HepG2 (cell line): ENCODE measurements around the gene KCNMA1. TPM values are rescaled to one million over a fixed set of nuclear protein-coding genes. Genes with fewer than 3 reads are reported as not detected.

Experiments used
- ATAC-seq: fragments of 200-7000 bp; cut with Tn5 transposase; 3 replicates; pipeline ENCODE4 v1.9.1; 2020; ENCODE audit warnings: mild to moderate bottlenecking, moderate library complexity
- BruUV-seq: library from RNA; stranded (reverse); fragments of 400-500 nt; replicated peaks from 2 replicates; lab custom pipeline; 2021; lab: Mats Ljungman, UMichigan
- CTCF ChIA-PET: fragments of 300-600 bp; formaldehyde crosslinking; extraction: SDS; loops from one replicate; lab custom pipeline; 2021; ENCODE audit warnings: low total read pairs, inconsistent platforms, low intra/inter-chr PET ratio; lab: Yijun Ruan, JAX
- POLR2A ChIA-PET: fragments of 350-600 bp; sonication (Branson Sonifier 250); formaldehyde crosslinking; loops from one replicate; lab custom pipeline; 2020; ENCODE audit warnings: antibody characterized with exemption, inconsistent platforms; lab: Yijun Ruan, JAX
- DNase-seq: peaks from one replicate; pipeline ENCODE4 v3.0.0-alpha.2; 2015; ENCODE audit warnings: low spot score
- FAIRE-seq: peaks from 3 replicates; lab custom pipeline; 2011; peaks lifted over from hg19 to GRCh38; lab: Jason Lieb, UNC
- H2AFZ ChIP-seq: one replicate; pipeline ENCODE4 v1.6.1; 2011; ENCODE audit warnings: low read length, inconsistent platforms
- H3K27ac ChIP-seq: fragments of 300-600 bp; 3 replicates; pipeline ENCODE4 v1.8.0; 2011; ENCODE audit warnings: mixed run types, mild to moderate bottlenecking, mixed read lengths, low read length, inconsistent platforms; ENCODE audit not compliant: insufficient read depth; ENCODE audit errors: extremely low read length
- H3K27me3 ChIP-seq, 2 experiments: fragments of 200-600 bp in 1 of 2; 2 replicates in 1 of 2; 3 replicates in 1 of 2; pipeline versions ENCODE4 v1.6.0 to v1.8.0; 2011; ENCODE audit warnings: low read length in 2 of 2, mild to moderate bottlenecking in 2 of 2, moderate library complexity in 2 of 2, inconsistent platforms in 1 of 2; ENCODE audit not compliant: insufficient read depth in 2 of 2, control insufficient read depth in 1 of 2
- H3K36me3 ChIP-seq, 2 experiments: fragments of 200-600 bp in 1 of 2; replicated peaks in 1 of 2; 2 replicates in 1 of 2; 3 replicates in 1 of 2; pipeline versions ENCODE4 v1.5.1 to v1.8.0; 2011; ENCODE audit warnings: low read length in 2 of 2, inconsistent platforms in 1 of 2; ENCODE audit not compliant: insufficient read depth in 2 of 2, control insufficient read depth in 1 of 2
- H3K4me1 ChIP-seq: 2 replicates; pipeline ENCODE4 v1.5.1; 2012; ENCODE audit warnings: low read length, inconsistent platforms; ENCODE audit not compliant: insufficient read depth
- H3K4me2 ChIP-seq: 2 replicates; pipeline ENCODE4 v1.6.0; 2011; ENCODE audit warnings: low read depth, low read length, inconsistent platforms
- H3K4me3 ChIP-seq, 3 experiments: fragments of 200-600 bp in 1 of 3; sonication (generic), shearing (Covaris generic) in 1 of 3; replicated peaks in 1 of 3; 2 replicates each; pipeline ENCODE4 v1.5.1; 2011 to 2016; ENCODE audit warnings: low read length in 3 of 3, inconsistent platforms in 2 of 3, low read depth in 2 of 3, mild to moderate bottlenecking in 2 of 3, control low read depth in 1 of 3, mixed read lengths in 1 of 3; ENCODE audit not compliant: insufficient read depth in 1 of 3
- H3K79me2 ChIP-seq: one replicate; pipeline ENCODE4 v1.6.1; 2011; ENCODE audit warnings: low read length, inconsistent platforms; ENCODE audit not compliant: insufficient read depth
- H3K9ac ChIP-seq: 2 replicates; pipeline ENCODE4 v1.6.0; 2011; ENCODE audit warnings: mild to moderate bottlenecking, low read depth, low read length, inconsistent platforms; ENCODE audit not compliant: insufficient read depth
- H3K9me3 ChIP-seq: 2 replicates; pipeline ENCODE4 v1.5.1; 2012; ENCODE audit warnings: mild to moderate bottlenecking, low read length
- H4K20me1 ChIP-seq: 2 replicates; pipeline ENCODE4 v1.6.0; 2011; ENCODE audit warnings: inconsistent platforms, mild to moderate bottlenecking, low read length, moderate library complexity; ENCODE audit not compliant: insufficient read depth
- CTCF ChIP-seq: sonication (generic); formaldehyde crosslinking; IDR thresholded peaks from 2 replicates; pipeline ENCODE4 v1.5.0; 2020; ENCODE audit warnings: mild to moderate bottlenecking, missing genetic modification reagents, moderate library complexity
- FIP1L1 ChIP-seq: fragments of 200-400 bp; formaldehyde crosslinking; IDR thresholded peaks from 2 replicates; pipeline ENCODE4 v1.6.1; 2018; ENCODE audit warnings: low read depth, mild to moderate bottlenecking, low read length, moderate library complexity, borderline replicate concordance; ENCODE audit not compliant: insufficient read depth
- GTF3A ChIP-seq: sonication (generic); formaldehyde crosslinking; conservative IDR thresholded peaks from 2 replicates; pipeline ENCODE4 v1.4.0; 2020; ENCODE audit warnings: mild to moderate bottlenecking, missing genetic modification reagents
- NR0B2 ChIP-seq: sonication (generic); formaldehyde crosslinking; IDR thresholded peaks from 2 replicates; pipeline ENCODE4 v1.4.0; 2020; ENCODE audit warnings: mild to moderate bottlenecking, missing genetic modification reagents
- SNAPC4 ChIP-seq: sonication (generic); formaldehyde crosslinking; IDR thresholded peaks from 2 replicates; pipeline ENCODE4 v1.4.0; 2020; ENCODE audit warnings: mild to moderate bottlenecking, missing genetic modification reagents
- STAG1 ChIP-seq: sonication (generic); formaldehyde crosslinking; IDR thresholded peaks from 2 replicates; pipeline ENCODE4 v1.4.0; 2020; ENCODE audit warnings: missing genetic modification reagents
- ZNF382 ChIP-seq: sonication (generic); formaldehyde crosslinking; IDR thresholded peaks from 2 replicates; pipeline ENCODE4 v1.5.0; 2020; ENCODE audit warnings: missing genetic modification reagents, mild to moderate bottlenecking, borderline replicate concordance
- ZNF432 ChIP-seq: sonication (generic); formaldehyde crosslinking; IDR thresholded peaks from 2 replicates; pipeline ENCODE4 v1.5.0; 2020; ENCODE audit warnings: missing genetic modification reagents, mild to moderate bottlenecking, borderline replicate concordance
- ZNF776 ChIP-seq: sonication (generic); formaldehyde crosslinking; IDR thresholded peaks from 2 replicates; pipeline ENCODE4 v1.4.0; 2020; ENCODE audit warnings: mild to moderate bottlenecking, missing genetic modification reagents
- WGBS: methylation state at CpG from one replicate; pipeline ENCODE4 v1.1.6; 2017; ENCODE audit warnings: low lambda C conversion rate; 5-methylcytosine and 5-hydroxymethylcytosine counted together
- in situ Hi-C: cut with HindIII; loops from 2 replicates; pipeline ENCODE4 v1.10.0; 2017; ENCODE audit warnings: low pct_unique_long_range_greater_than_20kb; ENCODE audit not compliant: extremely low pct_ligation_motif_present
- intact Hi-C: fragments of 100-400 bp; cut with micrococcal nuclease; formaldehyde crosslinking; loops from one replicate; pipeline ENCODE4 v1.10.0; 2022; ENCODE audit not compliant: unreplicated experiment
- polyA plus RNA-seq, 8 experiments: library from polyadenylated mRNA; depleted of rRNA in 3 of 8; stranded (reverse) in 7 of 8; unstranded in 1 of 8; fragments of >200 nt; fragmentation: Illumina TruSeq in 4 of 8; extraction: Trizol in 4 of 8; gene quantifications; 2 replicates each; pipeline versions ENCODE4 v1.2.1 to v1.2.3, GENCODE V29; 2011 to 2016; ENCODE audit warnings: low read depth in 4 of 8, missing spikeins in 1 of 8, mixed read lengths in 1 of 8; ENCODE audit not compliant: insufficient read depth in 1 of 8
- total RNA-seq, 5 experiments: library from RNA; depleted of rRNA; stranded (reverse); fragments of >200 nt; fragmentation: Illumina TruSeq; extraction: Trizol; gene quantifications; 2 replicates each; pipeline ENCODE4 v1.2.3, GENCODE V29; 2016; ENCODE audit warnings: low read depth in 1 of 5

The KCNMA1 gene
- total and polyA plus RNA-seq, 2 of the 13 experiments (the other 11 are each of a cell fraction or from before 2014, with no cell fraction given) = 0.02 TPM; not detected in 1

GRCh38 chr10:77605466-77605865 is 32.1 kb downstream of the KCNMA1 start:
- no CpG with 5 or more reads among the region's 4 CpGs for WGBS
- ChIA-PET POLR2A (no interaction called here), CTCF (no interaction called here)
- in situ Hi-C loops (no loop called here), intact Hi-C loops (no loop called here)
- Histone ChIP-seq H3K27me3 (peaks cover 0 to 8% of the 10 kb centered on the region in 2 experiments; a peak in 1 of 5 replicates), H3K4me3 (no peak overlapping the region), H3K4me1 (peaks cover 6% of the 10 kb centered on the region; the same call in 1 of the 2 replicates), H3K9ac (no peak overlapping the region), H3K27ac (no peak overlapping the region), H3K36me3 (no peaks in the 10 kb centered on the region), H4K20me1 (no peaks in the 10 kb centered on the region), H3K4me2 (no peak overlapping the region), H2AFZ (no peak overlapping the region), H3K79me2 (no peaks in the 10 kb centered on the region), H3K9me3 (no peaks in the 10 kb centered on the region)
- BruUV-seq = no TSS peak
- FAIRE-seq (no peak), ATAC-seq (peak; percentile 41; the same call in 2 of the 3 replicates), DNase-seq (no peak)
- TF ChIP-seq CTCF (CRISPR knock-in tag) = peak; percentile 26; the same call in 1 of the 2 replicates
- TF ChIP-seq ZNF432 (CRISPR knock-in tag) = no peak
- TF ChIP-seq STAG1 = 0 out of 2 replicates have a peak, but pooled peaks have one; percentile 14

- Histone ChIP-seq H3K79me2 (no peaks in the 10 kb centered on the region), H3K36me3 (no peaks in the 10 kb centered on the region), H2AFZ (no peak overlapping the region), H3K4me3 (no peak overlapping the region), H3K4me2 (no peak overlapping the region), H3K27ac (no peak overlapping the region), H4K20me1 (no peaks in the 10 kb centered on the region), H3K4me1 (peaks cover 6% of the 10 kb centered on the region; the same call in 1 of the 2 replicates), H3K27me3 (peaks cover 0 to 5% of the 10 kb centered on the region in 2 experiments; a peak in 1 of 5 replicates), H3K9ac (no peak overlapping the region), H3K9me3 (no peaks in the 10 kb centered on the region)
- ATAC-seq (no peak), FAIRE-seq (no peak), DNase-seq (no peak)
- TF ChIP-seq GTF3A (CRISPR knock-in tag) = no peak
- TF ChIP-seq SNAPC4 = no peak
- no peak for TF ChIP-seq FIP1L1
- TF ChIP-seq ZNF776 (CRISPR knock-in tag) = no peak
- no peak for TF ChIP-seq ZNF382 (CRISPR knock-in tag)
- TF ChIP-seq NR0B2 (CRISPR knock-in tag) = no peak
- intact Hi-C loops = no loop called here
- WGBS = 82% methylated on average over 3 of the region's 6 CpGs
- ChIA-PET CTCF (no interaction called here), POLR2A (no interaction called here)
- in situ Hi-C loops = no loop called here
- no TSS peak for BruUV-seq
Observed at GRCh38 chr10:77604941-77605351, 32.7 kb downstream of the KCNMA1 start.
